Measurements from ENCODE around the gene RAPGEF4.

DNA sequence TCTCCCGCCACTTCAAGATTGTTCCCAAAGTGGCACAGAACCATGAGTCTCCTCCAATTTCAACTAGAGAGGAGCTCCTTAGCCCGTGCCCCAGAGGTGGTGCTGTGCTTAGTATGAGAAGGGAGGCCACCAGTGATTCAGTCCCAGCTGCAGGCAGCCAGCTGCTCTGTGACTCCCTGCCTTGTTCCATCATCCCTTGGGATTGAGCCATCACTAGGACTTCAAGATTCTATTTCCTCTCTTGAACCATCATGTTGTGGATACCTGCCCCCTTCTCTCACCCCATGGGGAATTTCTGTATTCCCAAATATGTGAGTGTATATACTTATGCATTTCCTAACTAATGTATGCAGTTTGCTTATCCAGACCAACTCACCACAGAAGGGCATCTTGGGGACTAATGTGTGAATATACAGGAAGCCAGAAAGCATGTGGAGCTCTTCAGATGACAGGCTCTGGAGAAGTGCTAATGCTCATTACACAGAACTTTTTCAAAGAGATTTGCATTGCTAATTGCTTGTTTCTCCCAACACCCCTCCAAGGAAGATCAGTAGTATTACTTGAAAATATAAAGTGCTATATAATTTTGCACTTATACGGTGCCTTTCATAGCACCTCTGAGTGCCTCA lies 229.0 kb downstream of the RAPGEF4 start:
- TF ChIP-seq POLR2A (IDR thresholded peaks at IDR 0.05) = no peak
- TF ChIP-seq, protein P1, sequence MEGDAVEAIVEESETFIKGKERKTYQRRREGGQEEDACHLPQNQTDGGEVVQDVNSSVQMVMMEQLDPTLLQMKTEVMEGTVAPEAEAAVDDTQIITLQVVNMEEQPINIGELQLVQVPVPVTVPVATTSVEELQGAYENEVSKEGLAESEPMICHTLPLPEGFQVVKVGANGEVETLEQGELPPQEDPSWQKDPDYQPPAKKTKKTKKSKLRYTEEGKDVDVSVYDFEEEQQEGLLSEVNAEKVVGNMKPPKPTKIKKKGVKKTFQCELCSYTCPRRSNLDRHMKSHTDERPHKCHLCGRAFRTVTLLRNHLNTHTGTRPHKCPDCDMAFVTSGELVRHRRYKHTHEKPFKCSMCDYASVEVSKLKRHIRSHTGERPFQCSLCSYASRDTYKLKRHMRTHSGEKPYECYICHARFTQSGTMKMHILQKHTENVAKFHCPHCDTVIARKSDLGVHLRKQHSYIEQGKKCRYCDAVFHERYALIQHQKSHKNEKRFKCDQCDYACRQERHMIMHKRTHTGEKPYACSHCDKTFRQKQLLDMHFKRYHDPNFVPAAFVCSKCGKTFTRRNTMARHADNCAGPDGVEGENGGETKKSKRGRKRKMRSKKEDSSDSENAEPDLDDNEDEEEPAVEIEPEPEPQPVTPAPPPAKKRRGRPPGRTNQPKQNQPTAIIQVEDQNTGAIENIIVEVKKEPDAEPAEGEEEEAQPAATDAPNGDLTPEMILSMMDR (IDR thresholded peaks at IDR 0.05) = no peak
- TF ChIP-seq POLR2AphosphoS5 (IDR thresholded peaks at IDR 0.05) = no peak
- TF ChIP-seq EP300 (IDR thresholded peaks at IDR 0.05) = no peak

Measured in sigmoid colon (tissue), 4 donors.